OCI-LY1 (cell line): ENCODE results near the gene CTDNEP1.
A peak's percentile ranks its signal among the peaks of the same experiment; 100 is the strongest.

ENCODE experiments used
- H2AFZ ChIP-seq: fragments of 200-600 bp; sonication (generic), shearing (Covaris generic); 2 replicates; pipeline ENCODE4 v1.6.0; 2014; ENCODE audit warnings: antibody characterized with exemption, mild to moderate bottlenecking, low read length
- H3F3A ChIP-seq: fragments of 200-600 bp; sonication (generic), shearing (Covaris generic); 2 replicates; pipeline ENCODE4 v1.6.0; 2014; ENCODE audit warnings: mild to moderate bottlenecking, antibody characterized with exemption, low read length, moderate library complexity; ENCODE audit not compliant: insufficient read depth
- H3K27ac ChIP-seq: fragments of 200-600 bp; sonication (generic); 2 replicates; pipeline ENCODE4 v1.5.1; 2014; ENCODE audit warnings: low read length, mixed run types, mild to moderate bottlenecking, low read depth; ENCODE audit not compliant: poor library complexity, severe bottlenecking
- H3K27me3 ChIP-seq: fragments of 200-600 bp; sonication (generic); 2 replicates; pipeline ENCODE4 v1.6.0; 2014; ENCODE audit warnings: antibody characterized with exemption, mild to moderate bottlenecking, low read length, moderate library complexity; ENCODE audit not compliant: insufficient read depth
- H3K36me3 ChIP-seq: fragments of 200-600 bp; sonication (generic); 2 replicates; pipeline ENCODE4 v1.6.1; 2014; ENCODE audit warnings: mild to moderate bottlenecking, antibody characterized with exemption, low read length, moderate library complexity, mixed read lengths; ENCODE audit not compliant: insufficient read depth
- H3K4me1 ChIP-seq: fragments of 200-600 bp; sonication (generic); 2 replicates; pipeline ENCODE4 v1.5.1; 2014; ENCODE audit warnings: mild to moderate bottlenecking, low read length, moderate library complexity; ENCODE audit not compliant: insufficient read depth, severe bottlenecking
- H3K4me2 ChIP-seq: fragments of 200-600 bp; sonication (generic), shearing (Covaris generic); 2 replicates; pipeline ENCODE4 v1.6.1; 2014; ENCODE audit warnings: low read length
- H3K4me3 ChIP-seq: fragments of 200-600 bp; sonication (generic); 2 replicates; pipeline ENCODE4 v1.5.1; 2014; ENCODE audit warnings: low read length, low read depth, mild to moderate bottlenecking, mixed read lengths; ENCODE audit not compliant: poor library complexity, severe bottlenecking
- H3K79me2 ChIP-seq: fragments of 200-600 bp; shearing (Covaris generic); 2 replicates; pipeline ENCODE4 v1.6.1; 2016; ENCODE audit warnings: mixed run types, low read length, mixed read lengths; ENCODE audit not compliant: insufficient read depth
- H3K9ac ChIP-seq: fragments of 200-600 bp; sonication (generic), shearing (Covaris generic); 2 replicates; pipeline ENCODE4 v1.6.1; 2014; ENCODE audit warnings: mild to moderate bottlenecking, low read length, mixed read lengths
- H3K9me2 ChIP-seq: fragments of 200-600 bp; sonication (generic), shearing (Covaris generic); 2 replicates; pipeline ENCODE4 v1.6.1; 2014; ENCODE audit warnings: low read depth, mild to moderate bottlenecking, low read length, mixed read lengths
- H3K9me3 ChIP-seq: fragments of 200-600 bp; shearing (Covaris generic); 2 replicates; pipeline ENCODE4 v1.6.1; 2014; ENCODE audit warnings: low read length, mixed read lengths
- H4K20me1 ChIP-seq: fragments of 200-600 bp; sonication (generic), shearing (Covaris generic); 2 replicates; pipeline ENCODE4 v1.6.0; 2016; ENCODE audit warnings: mild to moderate bottlenecking, low read length; ENCODE audit not compliant: insufficient read depth
- CTCF ChIP-seq: fragments of 200-600 bp; sonication (generic), shearing (Covaris generic); IDR thresholded peaks from 2 replicates; pipeline ENCODE4 v1.5.1; 2017; ENCODE audit warnings: mild to moderate bottlenecking, antibody characterized with exemption, low read length, moderate library complexity, mixed read lengths
- EZH2 ChIP-seq: fragments of 200-600 bp; sonication (generic), shearing (Covaris generic); IDR thresholded peaks from 2 replicates; pipeline ENCODE4 v1.8.0; 2017; ENCODE audit warnings: borderline replicate concordance, mixed run types, mild to moderate bottlenecking, antibody characterized with exemption, low read length, moderate library complexity, mixed read lengths

Gene CTDNEP1

GRCh38 chr17:7240375-7240774, 11.2 kb downstream of the CTDNEP1 start:
- Histone ChIP-seq H3K9me2 (no peaks in the 10 kb centered on the region), H3K79me2 (peaks cover 7% of the 10 kb centered on the region; the same call in 1 of the 2 replicates), H3K4me2 (peak overlapping the region; percentile 94), H3F3A (0 out of 2 replicates have a peak, but pooled peaks cover 10% of the 10 kb centered on the region), H3K27me3 (no peaks in the 10 kb centered on the region), H2AFZ (no peak overlapping the region), H3K9ac (peak overlapping the region; percentile 98), H3K9me3 (no peaks in the 10 kb centered on the region), H3K36me3 (peaks cover 54% of the 10 kb centered on the region), H3K27ac (peak overlapping the region; percentile 80), H3K4me1 (peaks cover 47% of the 10 kb centered on the region), H4K20me1 (no peaks in the 10 kb centered on the region), H3K4me3 (peak overlapping the region; percentile 98)
- TF ChIP-seq EZH2 (no peak), CTCF (no peak)

- no peak for TF ChIP-seq EZH2
- no peak for TF ChIP-seq CTCF
- no peaks in the 10 kb centered on the region for H4K20me1 ChIP-seq
- no peaks in the 10 kb centered on the region for H3K9me3 ChIP-seq
- H3K27ac ChIP-seq = peak within 1 kb of the TSS; percentile 81
- peak within 1 kb of the TSS; percentile 100 for H3K9ac ChIP-seq
- H3K4me2 ChIP-seq = peak within 1 kb of the TSS; percentile 94
- H2AFZ ChIP-seq = no peak within 1 kb of the TSS
- no peaks in the 10 kb centered on the region for H3K27me3 ChIP-seq
- H3K36me3 ChIP-seq = peaks cover 54% of the 10 kb centered on the region
- peaks cover 57% of the 10 kb centered on the region for H3K4me1 ChIP-seq
- peaks cover 7% of the 10 kb centered on the region; the same call in 1 of the 2 replicates for H3K79me2 ChIP-seq
- 0 out of 2 replicates have a peak, but pooled peaks cover 10% of the 10 kb centered on the region for H3F3A ChIP-seq
- peak within 1 kb of the TSS; percentile 98 for H3K4me3 ChIP-seq
- H3K9me2 ChIP-seq = no peaks in the 10 kb centered on the region
Measured at GRCh38 chr17:7239091-7240027, 12.2 kb downstream of the CTDNEP1 start, which contains the start of gene PHF23. PHF23 (minus strand) TSS chr17:7239457; CDS start chr17:7239279, 178 bp downstream.

- Histone ChIP-seq H3K9me3 (no peaks in the 10 kb centered on the region), H3K9ac (peak overlapping the region; percentile 100), H3K9me2 (no peaks in the 10 kb centered on the region), H3K4me2 (peak overlapping the region; percentile 63), H3K4me3 (peak overlapping the region; percentile 98), H3K27me3 (no peaks in the 10 kb centered on the region), H2AFZ (no peak overlapping the region), H4K20me1 (no peaks in the 10 kb centered on the region), H3K27ac (peak overlapping the region; percentile 81), H3K36me3 (peaks cover 48% of the 10 kb centered on the region), H3K4me1 (peaks cover 57% of the 10 kb centered on the region), H3F3A (0 out of 2 replicates have a peak, but pooled peaks cover 10% of the 10 kb centered on the region), H3K79me2 (peaks cover 11% of the 10 kb centered on the region)
- TF ChIP-seq CTCF = no peak
- no peak for TF ChIP-seq EZH2
Measured at GRCh38 chr17:7238420-7239090, 13.0 kb downstream of the CTDNEP1 start.
